ENCODE results near the gene ICAM1.
"Not testable (repeated sequence)": the region's sequence is repeated elsewhere in the genome, so short reads cannot be mapped to it uniquely, and the experiment has no call there.

Gene ICAM1

DNA sequence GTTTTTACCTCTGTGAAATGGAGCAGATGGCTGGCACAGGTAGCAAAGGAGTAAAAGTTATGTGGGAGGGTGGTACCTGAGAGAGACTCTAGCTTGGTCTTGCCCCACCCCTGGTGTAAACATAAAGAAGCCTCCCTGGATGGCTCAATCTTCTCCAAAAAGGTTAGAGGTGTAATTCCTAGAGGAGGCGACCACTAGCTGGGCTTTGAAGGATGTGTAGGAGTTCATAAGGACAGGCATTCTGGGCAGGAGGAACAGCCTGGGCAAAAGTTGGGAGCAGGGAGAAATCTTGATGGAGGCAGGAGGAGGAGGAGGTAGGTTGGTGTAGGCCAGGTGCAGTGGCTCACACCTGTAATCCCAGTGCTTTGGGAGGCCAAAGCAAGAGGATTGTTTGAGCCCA is 8.0 kb downstream of the ICAM1 start:
- DNase-seq, result no peak

DNA sequence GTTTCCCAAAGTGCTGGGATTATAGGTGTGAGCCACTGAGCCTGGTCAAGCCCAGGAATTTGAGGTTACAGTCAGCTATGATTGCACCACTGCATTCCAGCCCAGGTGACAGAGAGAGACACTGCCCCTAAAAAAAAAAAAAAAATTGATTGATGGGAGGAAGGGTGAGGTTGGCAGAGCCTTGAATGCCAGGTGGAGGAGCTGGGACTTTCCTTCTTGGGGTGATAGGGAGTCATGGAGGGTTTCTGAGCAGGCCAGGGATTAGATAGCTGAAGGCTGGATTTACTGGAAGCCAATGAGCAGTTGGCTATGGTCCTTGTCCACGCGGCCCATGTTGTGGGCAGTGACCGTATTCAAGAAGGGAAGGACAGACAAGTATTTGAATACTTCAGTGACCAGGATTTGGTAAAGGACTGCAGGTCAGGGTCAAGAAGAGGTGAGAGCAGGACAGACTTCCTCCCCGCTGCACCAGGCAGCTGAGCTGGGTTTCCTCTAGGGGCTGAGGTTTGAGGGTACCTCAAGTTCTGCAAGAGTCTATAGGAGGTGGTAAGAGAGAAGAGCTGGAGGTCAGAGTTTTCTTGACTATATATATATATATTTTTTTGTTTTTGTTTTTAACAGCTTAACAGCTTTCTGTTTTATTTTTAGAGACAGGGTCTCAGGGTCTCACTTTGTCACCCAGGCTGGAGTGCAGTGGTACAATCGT is 9.0 kb downstream of the ICAM1 start:
- no peak for DNase-seq

DNA sequence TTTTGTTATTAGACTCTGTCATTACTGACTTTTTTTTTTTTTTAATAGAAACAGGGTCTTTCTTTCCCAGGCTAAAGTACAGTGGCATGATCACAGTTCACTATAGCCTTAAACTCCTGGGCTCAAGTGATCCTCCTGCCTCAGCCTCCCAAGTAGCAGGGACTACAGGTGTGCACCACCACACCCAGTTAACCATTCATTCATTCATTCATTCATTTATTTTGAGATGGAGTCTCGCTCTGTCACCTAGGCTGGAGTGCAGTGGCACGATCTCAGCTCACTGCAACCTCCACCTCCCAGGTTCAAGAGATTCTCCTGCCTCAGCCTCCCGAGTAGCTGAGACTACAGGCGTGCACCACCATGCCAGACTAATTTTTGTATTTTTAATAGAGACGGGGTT is 11.1 kb downstream of the ICAM1 start:
- DNase-seq, result not testable (repeated sequence)

DNA sequence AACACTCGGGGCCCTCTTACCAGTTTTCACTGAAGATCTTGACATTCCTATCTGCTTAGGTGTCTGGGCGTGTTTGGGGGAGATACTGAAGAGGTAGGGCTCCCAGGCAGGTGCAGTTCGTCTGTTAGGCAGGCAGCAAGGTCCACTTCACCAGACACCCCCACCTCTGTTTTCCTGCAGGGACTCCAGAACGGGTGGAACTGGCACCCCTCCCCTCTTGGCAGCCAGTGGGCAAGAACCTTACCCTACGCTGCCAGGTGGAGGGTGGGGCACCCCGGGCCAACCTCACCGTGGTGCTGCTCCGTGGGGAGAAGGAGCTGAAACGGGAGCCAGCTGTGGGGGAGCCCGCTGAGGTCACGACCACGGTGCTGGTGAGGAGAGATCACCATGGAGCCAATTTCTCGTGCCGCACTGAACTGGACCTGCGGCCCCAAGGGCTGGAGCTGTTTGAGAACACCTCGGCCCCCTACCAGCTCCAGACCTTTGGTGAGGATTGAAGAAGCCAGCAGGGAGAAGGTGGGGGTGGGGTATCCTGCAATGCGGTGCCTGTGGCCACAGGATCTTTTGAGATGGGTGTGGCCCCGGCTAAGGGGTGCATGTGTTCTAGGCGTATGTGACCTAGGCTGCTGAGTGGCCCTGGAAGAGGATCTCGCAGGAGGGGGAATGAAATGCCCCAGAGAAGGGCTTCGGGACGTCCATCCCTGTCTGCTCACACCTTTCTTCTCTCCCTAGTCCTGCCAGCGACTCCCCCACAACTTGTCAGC is 12.6 kb downstream of the ICAM1 start:
- DNase-seq, result no peak

DNA sequence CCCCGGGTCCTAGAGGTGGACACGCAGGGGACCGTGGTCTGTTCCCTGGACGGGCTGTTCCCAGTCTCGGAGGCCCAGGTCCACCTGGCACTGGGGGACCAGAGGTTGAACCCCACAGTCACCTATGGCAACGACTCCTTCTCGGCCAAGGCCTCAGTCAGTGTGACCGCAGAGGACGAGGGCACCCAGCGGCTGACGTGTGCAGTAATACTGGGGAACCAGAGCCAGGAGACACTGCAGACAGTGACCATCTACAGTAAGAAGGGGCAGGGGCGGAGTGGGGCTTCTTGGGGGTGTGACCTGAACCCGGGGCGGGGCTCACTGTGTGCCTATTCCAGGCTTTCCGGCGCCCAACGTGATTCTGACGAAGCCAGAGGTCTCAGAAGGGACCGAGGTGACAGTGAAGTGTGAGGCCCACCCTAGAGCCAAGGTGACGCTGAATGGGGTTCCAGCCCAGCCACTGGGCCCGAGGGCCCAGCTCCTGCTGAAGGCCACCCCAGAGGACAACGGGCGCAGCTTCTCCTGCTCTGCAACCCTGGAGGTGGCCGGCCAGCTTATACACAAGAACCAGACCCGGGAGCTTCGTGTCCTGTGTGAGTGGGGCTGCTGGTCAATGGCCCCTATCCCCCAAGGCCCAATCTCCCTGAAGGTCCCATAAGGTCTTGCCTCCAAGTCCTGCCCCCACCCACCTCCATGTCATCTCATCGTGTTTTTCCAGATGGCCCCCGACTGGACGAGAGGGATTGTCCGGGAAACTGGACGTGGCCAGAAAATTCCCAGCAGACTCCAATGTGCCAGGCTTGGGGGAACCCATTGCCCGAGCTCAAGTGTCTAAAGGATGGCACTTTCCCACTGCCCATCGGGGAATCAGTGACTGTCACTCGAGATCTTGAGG is 13.4 kb downstream of the ICAM1 start:
- DNase-seq, result no peak

DNA sequence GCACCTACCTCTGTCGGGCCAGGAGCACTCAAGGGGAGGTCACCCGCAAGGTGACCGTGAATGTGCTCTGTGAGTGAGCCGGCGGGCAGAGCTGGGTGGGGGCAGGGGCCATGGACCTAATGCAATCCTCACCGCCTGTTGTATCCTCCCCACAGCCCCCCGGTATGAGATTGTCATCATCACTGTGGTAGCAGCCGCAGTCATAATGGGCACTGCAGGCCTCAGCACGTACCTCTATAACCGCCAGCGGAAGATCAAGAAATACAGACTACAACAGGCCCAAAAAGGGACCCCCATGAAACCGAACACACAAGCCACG is 14.0 kb downstream of the ICAM1 start:
- no peak for DNase-seq

DNA sequence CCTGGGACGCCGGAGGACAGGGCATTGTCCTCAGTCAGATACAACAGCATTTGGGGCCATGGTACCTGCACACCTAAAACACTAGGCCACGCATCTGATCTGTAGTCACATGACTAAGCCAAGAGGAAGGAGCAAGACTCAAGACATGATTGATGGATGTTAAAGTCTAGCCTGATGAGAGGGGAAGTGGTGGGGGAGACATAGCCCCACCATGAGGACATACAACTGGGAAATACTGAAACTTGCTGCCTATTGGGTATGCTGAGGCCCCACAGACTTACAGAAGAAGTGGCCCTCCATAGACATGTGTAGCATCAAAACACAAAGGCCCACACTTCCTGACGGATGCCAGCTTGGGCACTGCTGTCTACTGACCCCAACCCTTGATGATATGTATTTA is 14.5 kb downstream of the ICAM1 start:
- DNase-seq, result no peak

DNA sequence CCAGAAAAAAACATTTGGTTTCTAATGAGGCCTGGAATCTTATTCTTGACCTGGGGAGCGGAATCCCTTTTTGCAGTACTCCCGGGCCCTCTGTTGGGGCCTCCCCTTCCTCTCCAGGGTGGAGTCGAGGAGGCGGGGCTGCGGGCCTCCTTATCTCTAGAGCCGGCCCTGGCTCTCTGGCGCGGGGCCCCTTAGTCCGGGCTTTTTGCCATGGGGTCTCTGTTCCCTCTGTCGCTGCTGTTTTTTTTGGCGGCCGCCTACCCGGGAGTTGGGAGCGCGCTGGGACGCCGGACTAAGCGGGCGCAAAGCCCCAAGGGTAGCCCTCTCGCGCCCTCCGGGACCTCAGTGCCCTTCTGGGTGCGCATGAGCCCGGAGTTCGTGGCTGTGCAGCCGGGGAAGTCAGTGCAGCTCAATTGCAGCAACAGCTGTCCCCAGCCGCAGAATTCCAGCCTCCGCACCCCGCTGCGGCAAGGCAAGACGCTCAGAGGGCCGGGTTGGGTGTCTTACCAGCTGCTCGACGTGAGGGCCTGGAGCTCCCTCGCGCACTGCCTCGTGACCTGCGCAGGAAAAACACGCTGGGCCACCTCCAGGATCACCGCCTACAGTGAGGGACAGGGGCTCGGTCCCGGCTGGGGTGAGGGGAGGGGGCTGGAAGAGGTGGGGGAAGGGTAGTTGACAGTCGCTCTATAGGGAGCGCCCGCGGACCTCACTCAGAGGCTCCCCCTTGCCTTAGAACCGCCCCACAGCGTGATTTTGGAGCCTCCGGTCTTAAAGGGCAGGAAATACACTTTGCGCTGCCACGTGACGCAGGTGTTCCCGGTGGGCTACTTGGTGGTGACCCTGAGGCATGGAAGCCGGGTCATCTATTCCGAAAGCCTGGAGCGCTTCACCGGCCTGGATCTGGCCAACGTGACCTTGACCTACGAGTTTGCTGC is 16.1 kb downstream of the ICAM1 start, which contains the start of gene ICAM4:
Gene ICAM4, plus strand, starts transcription at position 153 of the 935 bp plus-strand sequence. Its CDS starts 58 bp downstream, at position 211.
- no peak for DNase-seq

DNA sequence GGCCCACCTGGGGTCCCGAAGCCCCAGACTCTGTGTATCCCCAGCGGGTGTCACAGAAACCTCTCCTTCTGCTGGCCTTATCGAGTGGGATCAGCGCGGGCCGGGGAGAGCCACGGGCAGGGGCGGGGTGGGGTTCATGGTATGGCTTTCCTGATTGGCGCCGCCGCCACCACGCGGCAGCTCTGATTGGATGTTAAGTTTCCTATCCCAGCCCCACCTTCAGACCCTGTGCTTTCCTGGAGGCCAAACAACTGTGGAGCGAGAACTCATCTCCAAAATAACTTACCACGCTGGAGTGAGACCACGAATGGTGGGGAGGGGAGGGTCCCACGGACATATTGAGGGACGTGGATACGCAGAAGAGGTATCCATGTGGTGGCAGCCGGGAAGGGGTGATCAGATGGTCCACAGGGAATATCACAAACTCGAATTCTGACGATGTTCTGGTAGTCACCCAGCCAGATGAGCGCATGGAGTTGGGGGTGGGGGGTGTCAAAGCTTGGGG is 17.8 kb downstream of the ICAM1 start:
- peak; percentile 44 for DNase-seq

DNA sequence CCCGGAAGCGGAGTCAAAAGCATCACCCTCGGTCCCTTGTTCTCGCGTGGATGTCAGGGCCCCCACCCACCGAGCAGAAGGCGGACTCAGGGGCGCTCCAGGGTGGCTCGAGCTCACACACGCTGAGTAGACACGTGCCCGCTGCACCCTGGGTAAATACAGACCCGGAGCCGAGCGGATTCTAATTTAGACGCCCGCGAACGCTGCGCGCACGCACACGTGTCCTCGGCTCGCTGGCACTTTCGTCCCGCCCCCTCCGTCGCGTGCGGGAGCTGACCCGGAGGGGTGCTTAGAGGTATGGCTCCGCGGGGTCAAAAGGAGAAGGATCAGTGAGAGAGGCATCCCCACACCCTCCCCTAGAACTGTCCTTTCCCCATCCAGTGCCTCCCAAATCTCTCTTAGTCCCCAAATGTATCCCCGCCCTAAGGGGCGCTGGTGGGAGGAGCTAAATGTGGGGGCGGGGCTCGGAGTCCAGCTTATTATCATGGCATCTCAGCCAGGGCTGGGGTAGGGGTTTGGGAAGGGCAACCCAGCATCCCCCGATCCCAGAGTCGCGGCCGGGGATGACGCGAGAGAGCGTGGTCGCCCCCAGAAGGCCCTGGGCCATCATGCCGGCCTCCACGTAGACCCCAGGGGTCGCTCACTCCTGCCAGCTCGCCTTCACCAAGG is 18.4 kb downstream of the ICAM1 start:
- DNase-seq, result peak; percentile 37

DNA sequence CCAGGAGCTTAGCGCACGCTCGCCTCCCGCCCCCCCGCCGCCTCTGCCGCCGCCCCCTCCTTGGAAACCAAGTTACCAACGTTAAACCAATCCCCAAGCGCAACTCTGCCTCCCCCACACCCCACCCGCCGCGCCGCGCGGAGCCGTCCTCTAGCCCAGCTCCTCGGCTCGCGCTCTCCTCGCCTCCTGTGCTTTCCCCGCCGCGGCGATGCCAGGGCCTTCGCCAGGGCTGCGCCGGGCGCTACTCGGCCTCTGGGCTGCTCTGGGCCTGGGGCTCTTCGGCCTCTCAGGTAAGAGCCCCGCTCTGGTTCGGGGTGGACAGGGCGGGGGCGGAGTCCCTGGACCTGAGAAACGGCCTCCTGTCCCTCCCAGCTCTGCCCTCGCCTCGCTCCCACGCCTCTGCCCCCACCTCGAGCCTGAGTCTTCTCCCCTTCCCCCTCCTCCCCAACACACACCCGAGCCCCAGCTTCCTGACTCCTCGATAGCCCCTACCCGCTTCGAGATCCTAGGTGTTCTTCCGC is 19.0 kb downstream of the ICAM1 start, which contains the start of gene ICAM5:
Gene ICAM5, plus strand, starts transcription at position 117 of the 521 bp plus-strand sequence. Its CDS starts 92 bp downstream, at position 209.
- no peak for DNase-seq

DNA sequence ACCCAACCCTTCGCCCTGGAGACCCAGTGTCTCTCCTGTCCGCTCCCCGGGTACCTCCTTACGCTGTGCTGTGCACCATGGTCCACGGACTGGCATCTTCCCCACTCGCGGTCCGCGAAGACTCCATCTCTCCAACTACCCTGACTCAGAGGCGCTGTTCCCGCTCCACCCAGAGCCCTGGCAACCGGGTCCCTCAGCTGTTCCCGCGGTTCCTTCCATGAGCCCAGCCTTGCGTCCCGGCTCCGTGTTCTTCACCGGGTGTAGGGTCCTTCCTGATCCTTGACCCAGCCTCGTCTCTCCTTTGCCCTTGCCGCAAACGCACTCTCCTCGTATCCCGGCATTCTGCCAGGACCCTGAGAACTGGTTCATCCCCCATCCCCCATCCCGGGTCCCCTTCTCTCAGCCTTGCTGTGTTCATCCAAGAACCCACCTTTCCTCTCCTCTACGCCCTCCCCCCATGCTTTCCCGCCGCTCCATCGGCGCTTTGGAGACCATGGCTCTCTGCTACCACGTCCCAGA is 19.5 kb downstream of the ICAM1 start:
- no peak for DNase-seq

DNA sequence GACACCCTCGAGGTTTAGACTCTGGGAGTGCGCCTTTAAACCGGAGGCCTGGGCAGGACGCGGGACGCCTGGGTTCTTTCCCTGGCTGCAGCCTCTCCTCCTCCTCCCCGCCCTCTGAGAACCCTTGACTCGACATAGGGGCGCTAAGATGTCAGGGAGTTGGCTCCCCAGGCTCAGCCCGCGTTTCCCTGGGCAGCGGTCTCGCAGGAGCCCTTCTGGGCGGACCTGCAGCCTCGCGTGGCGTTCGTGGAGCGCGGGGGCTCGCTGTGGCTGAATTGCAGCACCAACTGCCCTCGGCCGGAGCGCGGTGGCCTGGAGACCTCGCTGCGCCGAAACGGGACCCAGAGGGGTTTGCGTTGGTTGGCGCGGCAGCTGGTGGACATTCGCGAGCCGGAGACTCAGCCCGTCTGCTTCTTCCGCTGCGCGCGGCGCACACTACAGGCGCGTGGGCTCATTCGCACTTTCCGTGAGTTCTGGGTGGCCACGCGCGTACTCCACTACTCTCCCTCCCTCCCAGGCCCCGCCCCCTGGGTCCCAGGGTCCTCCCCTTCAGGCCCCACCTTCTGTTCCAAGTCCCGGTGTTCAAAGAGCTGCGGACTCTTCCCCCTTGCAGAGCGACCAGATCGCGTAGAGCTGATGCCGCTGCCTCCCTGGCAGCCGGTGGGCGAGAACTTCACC is 20.1 kb downstream of the ICAM1 start:
- DNase-seq, result no peak

DNA sequence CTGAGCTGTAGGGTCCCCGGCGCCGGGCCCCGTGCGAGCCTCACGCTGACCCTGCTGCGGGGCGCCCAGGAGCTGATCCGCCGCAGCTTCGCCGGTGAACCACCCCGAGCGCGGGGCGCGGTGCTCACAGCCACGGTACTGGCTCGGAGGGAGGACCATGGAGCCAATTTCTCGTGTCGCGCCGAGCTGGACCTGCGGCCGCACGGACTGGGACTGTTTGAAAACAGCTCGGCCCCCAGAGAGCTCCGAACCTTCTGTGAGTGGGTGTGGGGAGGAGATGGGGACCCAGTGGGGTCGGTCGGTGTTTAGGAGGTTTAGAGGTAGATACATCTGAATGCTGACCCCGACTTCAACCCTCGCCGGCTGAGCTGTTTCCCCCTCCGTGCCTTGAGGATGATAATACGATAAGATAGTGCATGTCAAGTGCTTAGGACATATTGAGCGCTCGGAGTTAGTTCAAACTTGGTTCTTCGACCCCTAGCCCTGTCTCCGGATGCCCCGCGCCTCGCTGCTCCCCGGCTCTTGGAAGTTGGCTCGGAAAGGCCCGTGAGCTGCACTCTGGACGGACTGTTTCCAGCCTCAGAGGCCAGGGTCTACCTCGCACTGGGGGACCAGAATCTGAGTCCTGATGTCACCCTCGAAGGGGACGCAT is 20.8 kb downstream of the ICAM1 start:
- DNase-seq, result no peak

DNA sequence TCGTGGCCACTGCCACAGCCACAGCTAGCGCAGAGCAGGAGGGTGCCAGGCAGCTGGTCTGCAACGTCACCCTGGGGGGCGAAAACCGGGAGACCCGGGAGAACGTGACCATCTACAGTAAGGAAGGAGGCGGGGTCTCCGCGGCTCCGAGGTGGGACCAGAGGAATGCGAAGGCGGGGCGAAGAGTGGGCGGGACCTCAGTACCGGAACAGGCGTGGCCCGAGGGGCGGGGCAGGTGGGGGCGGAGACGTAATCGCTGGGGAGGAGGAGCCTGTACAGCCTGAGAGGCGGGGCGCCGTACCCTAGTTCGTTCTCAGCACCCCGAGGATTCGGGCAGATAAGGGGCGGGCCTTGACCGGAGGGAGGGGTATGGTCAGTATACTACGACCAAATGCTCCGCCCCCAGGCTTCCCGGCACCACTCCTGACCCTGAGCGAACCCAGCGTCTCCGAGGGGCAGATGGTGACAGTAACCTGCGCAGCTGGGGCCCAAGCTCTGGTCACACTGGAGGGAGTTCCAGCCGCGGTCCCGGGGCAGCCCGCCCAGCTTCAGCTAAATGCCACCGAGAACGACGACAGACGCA is 21.4 kb downstream of the ICAM1 start:
- no peak for DNase-seq

DNA sequence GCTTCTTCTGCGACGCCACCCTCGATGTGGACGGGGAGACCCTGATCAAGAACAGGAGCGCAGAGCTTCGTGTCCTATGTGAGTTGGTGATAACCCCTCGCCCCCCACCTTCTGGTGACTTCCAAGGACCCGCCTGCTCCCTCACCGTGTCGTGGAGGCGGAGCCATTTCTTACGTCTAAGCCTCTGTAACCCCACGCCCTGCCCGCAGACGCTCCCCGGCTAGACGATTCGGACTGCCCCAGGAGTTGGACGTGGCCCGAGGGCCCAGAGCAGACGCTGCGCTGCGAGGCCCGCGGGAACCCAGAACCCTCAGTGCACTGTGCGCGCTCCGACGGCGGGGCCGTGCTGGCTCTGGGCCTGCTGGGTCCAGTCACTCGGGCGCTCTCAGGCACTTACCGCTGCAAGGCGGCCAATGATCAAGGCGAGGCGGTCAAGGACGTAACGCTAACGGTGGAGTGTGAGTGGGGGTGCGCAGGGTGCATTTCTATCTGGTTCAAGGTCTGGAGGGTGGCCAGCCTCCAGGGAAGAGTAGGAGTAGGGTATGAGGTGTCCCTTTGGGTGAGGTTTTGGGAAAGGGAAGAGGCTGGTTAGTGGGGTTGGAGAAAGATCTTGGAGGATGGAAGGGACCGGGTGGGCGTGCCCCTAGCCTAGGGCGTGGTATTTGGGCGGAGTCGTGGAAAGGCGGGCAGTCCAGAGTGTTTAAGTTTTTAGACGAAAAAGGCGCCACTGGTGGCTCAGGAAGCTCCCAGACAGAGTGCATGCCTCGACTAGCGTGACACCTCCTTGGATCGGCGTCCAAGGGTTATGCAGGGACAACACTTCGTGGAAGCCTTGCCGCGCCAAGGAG is 22.1 kb downstream of the ICAM1 start:
- DNase-seq, result no peak

DNA sequence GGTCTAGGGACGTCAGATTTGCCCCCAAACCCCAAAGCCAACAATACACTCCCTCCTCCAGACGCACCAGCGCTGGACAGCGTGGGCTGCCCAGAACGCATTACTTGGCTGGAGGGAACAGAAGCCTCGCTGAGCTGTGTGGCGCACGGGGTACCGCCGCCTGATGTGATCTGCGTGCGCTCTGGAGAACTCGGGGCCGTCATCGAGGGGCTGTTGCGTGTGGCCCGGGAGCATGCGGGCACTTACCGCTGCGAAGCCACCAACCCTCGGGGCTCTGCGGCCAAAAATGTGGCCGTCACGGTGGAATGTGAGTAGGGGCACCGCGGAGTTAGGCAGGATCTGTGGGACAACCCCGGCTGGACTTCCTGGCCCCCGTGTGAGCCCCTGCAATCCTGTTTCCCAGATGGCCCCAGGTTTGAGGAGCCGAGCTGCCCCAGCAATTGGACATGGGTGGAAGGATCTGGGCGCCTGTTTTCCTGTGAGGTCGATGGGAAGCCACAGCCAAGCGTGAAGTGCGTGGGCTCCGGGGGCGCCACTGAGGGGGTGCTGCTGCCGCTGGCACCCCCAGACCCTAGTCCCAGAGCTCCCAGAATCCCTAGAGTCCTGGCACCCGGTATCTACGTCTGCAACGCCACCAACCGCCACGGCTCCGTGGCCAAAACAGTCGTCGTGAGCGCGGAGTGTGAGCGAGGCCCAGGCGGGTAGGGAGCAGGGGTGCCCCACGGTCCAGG is 22.9 kb downstream of the ICAM1 start:
- no peak for DNase-seq

DNA sequence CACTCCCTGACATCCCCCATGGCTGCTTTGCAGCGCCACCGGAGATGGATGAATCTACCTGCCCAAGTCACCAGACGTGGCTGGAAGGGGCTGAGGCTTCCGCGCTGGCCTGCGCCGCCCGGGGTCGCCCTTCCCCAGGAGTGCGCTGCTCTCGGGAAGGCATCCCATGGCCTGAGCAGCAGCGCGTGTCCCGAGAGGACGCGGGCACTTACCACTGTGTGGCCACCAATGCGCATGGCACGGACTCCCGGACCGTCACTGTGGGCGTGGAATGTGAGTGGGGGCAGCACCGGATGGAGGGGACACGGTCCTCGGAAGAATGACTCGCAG is 23.4 kb downstream of the ICAM1 start:
- DNase-seq, result no peak

Data from NCI-H524 treated with DMSO at 0.1 percent for 48 hours (cell line).